Endothelial cell of umbilical vein (primary cell): ENCODE measurements around the gene EIF5AL1. TPM values are rescaled to one million over a fixed set of nuclear protein-coding genes. Genes with fewer than 3 reads are reported as not detected.
A peak's percentile ranks its signal among the peaks of the same experiment; 100 is the strongest.
"Not testable (repeated sequence)": the region's sequence is repeated elsewhere in the genome, so short reads cannot be mapped to it uniquely, and the experiment has no call there.

ENCODE experiments used
- BruUV-seq: library from RNA; stranded (reverse); fragments of 400-500 nt; replicated peaks from 2 replicates; lab custom pipeline; 2021; lab: Mats Ljungman, UMichigan
- CTCF ChIA-PET: fragments of 300-600, 350-600 bp; sonication (Branson Sonifier 250); formaldehyde crosslinking; loops from one replicate; lab custom pipeline; 2021; ENCODE audit warnings: antibody characterized with exemption, inconsistent platforms; lab: Charles Lee
- POLR2A ChIA-PET: fragments of 300-600, 350-600 bp; sonication (Branson Sonifier 250); formaldehyde crosslinking; loops from one replicate; lab custom pipeline; 2021; ENCODE audit warnings: antibody characterized with exemption, inconsistent platforms; lab: Charles Lee
- DNase-seq: peaks from one replicate; pipeline ENCODE4 v3.0.0-alpha.2; 2011; ENCODE audit warnings: low read depth, low spot score
- FAIRE-seq: peaks from 2 replicates; lab custom pipeline; 2011; peaks lifted over from hg19 to GRCh38; lab: Jason Lieb, UNC
- H2AFZ ChIP-seq: 2 replicates; pipeline ENCODE4 v1.6.0; 2012; ENCODE audit warnings: low read depth, low read length, control low read depth, inconsistent platforms
- H3K27ac ChIP-seq: 2 replicates; pipeline ENCODE4 v1.5.1; 2011; ENCODE audit warnings: low read depth, mild to moderate bottlenecking, control low read depth, low read length, moderate library complexity; ENCODE audit not compliant: insufficient read depth
- H3K27me3 ChIP-seq, 2 experiments: 2 replicates each; pipeline versions ENCODE4 v1.6.0 to v1.6.1; 2011; ENCODE audit warnings: low read length in 2 of 2, mixed read lengths in 1 of 2; ENCODE audit not compliant: control insufficient read depth in 2 of 2, insufficient read depth in 2 of 2
- H3K36me3 ChIP-seq, 2 experiments: 2 replicates in 1 of 2; 3 replicates in 1 of 2; pipeline ENCODE4 v1.5.1; 2011; ENCODE audit warnings: low read length in 2 of 2, mild to moderate bottlenecking in 1 of 2, moderate library complexity in 1 of 2; ENCODE audit not compliant: control insufficient read depth in 2 of 2, insufficient read depth in 2 of 2; ENCODE audit errors: extremely low read depth in 1 of 2
- H3K4me1 ChIP-seq: 3 replicates; pipeline ENCODE4 v1.5.1; 2011; ENCODE audit warnings: mild to moderate bottlenecking, low read length; ENCODE audit not compliant: control insufficient read depth, insufficient read depth; ENCODE audit errors: extremely low read depth
- H3K4me2 ChIP-seq: 2 replicates; pipeline ENCODE4 v1.6.1; 2011; ENCODE audit warnings: low read length, control low read depth, mixed read lengths; ENCODE audit not compliant: insufficient read depth
- H3K4me3 ChIP-seq, 3 experiments: fragments of 200-600 bp in 1 of 3; sonication (generic), shearing (Covaris generic) in 1 of 3; replicated peaks in 1 of 3; 2 replicates each; pipeline ENCODE4 v1.5.1; 2011 to 2016; ENCODE audit warnings: control low read depth in 3 of 3, low read length in 3 of 3, mild to moderate bottlenecking in 2 of 3, inconsistent platforms in 1 of 3, low read depth in 1 of 3, moderate library complexity in 1 of 3; ENCODE audit not compliant: insufficient read depth in 1 of 3
- H3K79me2 ChIP-seq: 2 replicates; pipeline ENCODE4 v1.6.0; 2012; ENCODE audit warnings: low read length, inconsistent platforms; ENCODE audit not compliant: control insufficient read depth, insufficient read depth
- H3K9ac ChIP-seq: replicated peaks from 2 replicates; pipeline ENCODE3; 2011; ENCODE audit warnings: low read length, control low read depth; ENCODE audit not compliant: insufficient read depth; ENCODE audit errors: extremely low read depth
- H3K9me1 ChIP-seq: replicated peaks from 3 replicates; pipeline ENCODE4 v1.6.0; 2011; ENCODE audit warnings: mild to moderate bottlenecking, low read length; ENCODE audit not compliant: control insufficient read depth, insufficient read depth; ENCODE audit errors: extremely low read depth
- H3K9me3 ChIP-seq: replicated peaks from 2 replicates; pipeline ENCODE4 v1.5.1; 2012; ENCODE audit warnings: low read length, inconsistent platforms; ENCODE audit not compliant: control insufficient read depth, insufficient read depth
- H4K20me1 ChIP-seq: replicated peaks from 2 replicates; pipeline ENCODE3; 2011; ENCODE audit warnings: mild to moderate bottlenecking, low read length; ENCODE audit not compliant: control insufficient read depth, insufficient read depth; ENCODE audit errors: extremely low read depth
- dilution Hi-C: fragments of 300-500 bp; cut with MboI; formaldehyde crosslinking; loops from one replicate; pipeline ENCODE4 v1.15.0; 2019; ENCODE audit warnings: low sequenced_read_pairs; ENCODE audit not compliant: extremely low pct_ligation_motif_present
- intact Hi-C: fragments of 100-400 bp; cut with micrococcal nuclease; formaldehyde crosslinking; loops from one replicate; pipeline ENCODE4 v1.10.0; 2022
- polyA plus RNA-seq, 4 experiments: library from polyadenylated mRNA; depleted of rRNA in 3 of 4; stranded (reverse) in 3 of 4; unstranded in 1 of 4; fragments of >200 nt; gene quantifications; 2 replicates each; pipeline versions ENCODE4 v1.2.1 to v1.2.3, GENCODE V29; 2011 to 2012; ENCODE audit warnings: missing spikeins in 1 of 4
- total RNA-seq: library from RNA; stranded (reverse); gene quantifications from 2 replicates; pipeline ENCODE4 v1.2.3, GENCODE V29; 2021

EIF5AL1 gene
- total and polyA plus RNA-seq, 2 donors (not counting 3 experiments of a cell fraction or from before 2014, with no cell fraction given): 0.29 to 1.0 TPM

DNA sequence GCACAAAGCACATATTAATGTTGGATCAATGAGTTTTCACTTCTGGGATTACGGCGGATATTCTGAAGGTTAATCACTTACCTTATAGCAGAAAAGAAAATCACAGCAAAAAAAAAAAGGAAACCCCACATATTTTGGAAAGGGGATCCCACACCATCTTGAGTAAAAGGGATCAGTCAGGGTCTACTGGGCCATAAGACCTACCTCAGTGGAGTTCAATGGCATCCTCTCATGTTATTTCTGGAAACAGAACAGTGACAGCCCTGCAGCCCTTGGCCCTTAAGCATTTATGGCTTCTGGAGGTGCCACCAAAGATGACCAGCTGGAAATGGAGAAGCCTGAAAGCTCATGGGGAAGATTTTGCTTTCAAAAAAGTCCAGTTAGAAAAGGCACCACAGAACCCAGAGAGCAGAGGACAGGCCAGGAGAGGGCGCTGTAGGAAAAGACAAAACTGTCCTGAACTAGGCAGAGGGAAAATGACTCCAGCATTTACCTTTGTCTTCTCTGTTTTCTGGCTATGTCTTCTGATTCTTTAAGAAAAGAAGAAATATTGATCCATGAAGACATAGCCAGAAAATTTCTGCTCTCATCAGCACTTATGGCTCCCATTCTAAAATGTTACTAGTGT, 2.9 kb upstream of the EIF5AL1 start:
- H3K4me1 ChIP-seq, H3K4me3 ChIP-seq, H3K9me1 ChIP-seq, H3K9me3 ChIP-seq, intact Hi-C loops, dilution Hi-C loops, CTCF ChIA-PET, H3K4me2 ChIP-seq, BruUV-seq, H3K79me2 ChIP-seq, H2AFZ ChIP-seq, DNase-seq, H4K20me1 ChIP-seq, H3K36me3 ChIP-seq, H3K27me3 ChIP-seq, H3K27ac ChIP-seq, H3K9ac ChIP-seq, POLR2A ChIA-PET: not testable (repeated sequence)
- peak; percentile 97 for FAIRE-seq

DNA sequence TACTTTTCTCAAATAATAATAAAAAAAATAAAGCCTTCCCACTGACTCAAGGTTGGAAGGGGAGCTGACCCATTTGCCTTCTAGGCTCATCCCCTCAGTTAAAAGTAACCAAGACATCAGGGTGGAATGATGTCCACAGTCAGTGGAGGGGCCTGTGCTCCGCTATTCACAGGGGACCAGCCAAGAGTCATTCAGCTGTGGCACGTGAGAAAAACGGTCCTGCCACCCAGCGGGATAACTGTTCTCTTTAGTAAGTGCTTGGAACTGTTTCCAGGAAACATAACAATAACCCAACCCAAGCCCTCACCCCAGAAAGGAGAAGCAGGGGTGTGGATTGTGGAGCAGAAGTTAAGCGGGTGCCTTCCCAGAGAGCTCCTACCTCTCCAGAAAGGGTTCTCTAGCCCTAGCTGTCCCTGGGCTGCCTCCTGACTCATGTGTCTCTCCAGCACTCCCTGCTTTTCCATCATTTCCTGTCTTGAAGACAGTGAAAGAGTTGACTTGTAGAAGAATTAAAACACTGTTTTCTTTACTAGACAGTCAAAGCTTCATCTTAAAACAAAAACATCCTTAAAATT, 2.3 kb upstream of the EIF5AL1 start:
- H3K9ac ChIP-seq, intact Hi-C loops, H3K36me3 ChIP-seq, H3K9me3 ChIP-seq, DNase-seq, H3K27ac ChIP-seq, dilution Hi-C loops, CTCF ChIA-PET, H3K9me1 ChIP-seq, H4K20me1 ChIP-seq, H3K4me1 ChIP-seq, H3K4me2 ChIP-seq, H3K79me2 ChIP-seq, H3K4me3 ChIP-seq, POLR2A ChIA-PET, H3K27me3 ChIP-seq, H2AFZ ChIP-seq, BruUV-seq: not testable (repeated sequence)
- peak; percentile 12 for FAIRE-seq

DNA sequence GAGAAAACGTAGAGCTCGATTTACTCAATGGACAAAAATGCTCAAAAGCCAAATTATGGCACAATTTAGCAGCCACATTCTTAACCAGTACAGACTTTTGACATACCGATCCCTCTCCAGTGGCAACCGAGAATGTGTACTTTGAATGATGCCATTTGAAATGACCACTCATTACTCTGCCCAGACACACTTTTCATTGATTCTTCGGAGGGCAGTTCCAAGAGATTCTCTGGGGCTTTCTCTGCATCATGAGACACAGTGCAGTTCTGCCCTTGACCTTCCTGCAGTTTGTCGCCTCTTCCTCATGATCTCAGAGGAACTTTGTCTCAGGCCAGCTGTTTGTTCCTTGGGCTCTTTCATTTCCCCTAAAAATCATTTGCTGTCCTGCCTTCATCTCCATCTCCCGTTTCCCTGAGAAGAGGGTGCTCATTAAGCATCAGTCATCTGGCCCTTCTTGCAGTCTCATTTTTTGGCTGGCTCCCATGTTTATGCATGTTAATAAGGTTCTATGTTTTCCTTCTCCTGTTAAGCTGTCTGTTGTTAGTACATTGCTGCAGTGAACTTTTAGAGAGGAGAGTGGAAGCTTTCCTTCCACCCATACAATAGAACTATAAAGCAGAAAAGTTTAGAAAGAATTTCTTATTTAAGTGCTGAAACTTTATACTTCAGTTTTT, 4.3 kb downstream of the EIF5AL1 start:
- CTCF ChIA-PET: not testable (repeated sequence)

DNA sequence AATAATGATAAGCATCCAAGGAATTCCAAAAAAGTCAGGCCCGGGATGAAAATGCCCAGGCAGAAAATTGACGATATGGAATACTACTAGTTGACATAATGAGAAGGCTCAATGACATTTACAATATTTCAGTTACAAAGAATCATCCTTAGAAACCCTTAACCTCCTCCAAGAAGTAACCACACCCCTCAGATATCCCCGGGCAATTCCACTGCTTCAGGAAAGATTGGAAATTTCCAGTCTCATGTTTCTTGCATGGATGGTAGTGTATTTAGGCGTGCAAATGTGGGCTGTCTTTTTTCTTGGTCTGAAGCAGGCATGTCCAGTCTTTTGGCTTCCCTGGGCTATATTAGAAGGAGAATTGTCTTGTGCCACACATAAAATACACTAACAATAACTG, 5.2 kb downstream of the EIF5AL1 start:
- H3K9me1 ChIP-seq, H3K4me3 ChIP-seq, CTCF ChIA-PET, H3K36me3 ChIP-seq, POLR2A ChIA-PET, H4K20me1 ChIP-seq, DNase-seq, H2AFZ ChIP-seq, dilution Hi-C loops, H3K27me3 ChIP-seq, FAIRE-seq, BruUV-seq, H3K79me2 ChIP-seq, intact Hi-C loops, H3K4me1 ChIP-seq, H3K4me2 ChIP-seq, H3K9me3 ChIP-seq, H3K9ac ChIP-seq, H3K27ac ChIP-seq: not testable (repeated sequence)

More for the DNA sequence above, 4.3 kb downstream of the EIF5AL1 start:
- H3K4me1 ChIP-seq, H3K36me3 ChIP-seq, H3K4me2 ChIP-seq, H3K9me3 ChIP-seq, BruUV-seq, H4K20me1 ChIP-seq, DNase-seq, dilution Hi-C loops, H2AFZ ChIP-seq, H3K27ac ChIP-seq, H3K9me1 ChIP-seq, POLR2A ChIA-PET, H3K9ac ChIP-seq, intact Hi-C loops, H3K4me3 ChIP-seq, H3K79me2 ChIP-seq, H3K27me3 ChIP-seq: not testable (repeated sequence)
- FAIRE-seq: peak; percentile 12
